Measurements from ENCODE around the gene VEPH1.

The VEPH1 gene

DNA sequence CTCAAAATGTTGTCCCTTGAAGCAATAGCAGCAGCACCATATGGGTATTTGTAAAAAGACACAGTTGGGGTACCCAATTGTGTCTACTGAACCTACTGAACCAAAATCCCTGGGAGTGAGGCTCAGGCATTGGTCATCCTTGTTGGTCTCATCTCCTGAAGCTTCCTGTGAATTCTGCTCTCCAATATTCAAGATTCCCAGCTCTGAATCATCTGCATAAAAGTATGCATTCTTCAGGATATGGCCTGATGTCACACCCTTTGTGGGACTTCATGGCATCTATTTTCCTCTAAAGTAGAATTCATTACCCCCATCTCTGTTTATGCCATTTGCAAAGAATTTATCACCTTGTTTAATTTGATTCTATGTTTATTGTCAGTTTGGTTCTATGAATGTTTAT is 79.9 kb downstream of the VEPH1 start:
- DNase-seq = no peak

DNA sequence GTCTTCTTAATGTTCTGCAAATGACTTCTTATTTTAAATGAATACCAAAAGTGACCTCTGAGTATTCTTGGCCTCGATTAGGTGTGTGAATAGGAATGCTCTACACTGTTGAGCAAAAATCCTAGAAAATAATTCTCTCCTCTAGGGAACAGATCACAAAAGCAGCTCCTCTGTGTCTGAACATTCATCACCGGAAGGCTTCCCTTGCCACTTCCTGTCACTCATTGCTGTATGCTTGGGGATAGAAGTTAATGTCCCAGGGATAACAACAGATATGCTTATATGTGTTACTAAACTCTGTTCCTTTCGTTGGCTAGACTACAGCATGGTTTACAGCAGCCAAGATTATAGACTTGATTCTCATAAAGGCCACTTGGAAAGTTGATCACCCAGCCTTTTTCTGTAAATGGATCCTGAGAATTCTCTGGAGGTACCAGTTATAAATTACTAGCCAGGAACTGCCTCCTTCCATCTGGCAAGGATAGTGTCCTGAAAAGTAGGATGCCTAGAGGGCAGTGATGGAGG is 82.5 kb downstream of the VEPH1 start:
- no peak for DNase-seq

DNA sequence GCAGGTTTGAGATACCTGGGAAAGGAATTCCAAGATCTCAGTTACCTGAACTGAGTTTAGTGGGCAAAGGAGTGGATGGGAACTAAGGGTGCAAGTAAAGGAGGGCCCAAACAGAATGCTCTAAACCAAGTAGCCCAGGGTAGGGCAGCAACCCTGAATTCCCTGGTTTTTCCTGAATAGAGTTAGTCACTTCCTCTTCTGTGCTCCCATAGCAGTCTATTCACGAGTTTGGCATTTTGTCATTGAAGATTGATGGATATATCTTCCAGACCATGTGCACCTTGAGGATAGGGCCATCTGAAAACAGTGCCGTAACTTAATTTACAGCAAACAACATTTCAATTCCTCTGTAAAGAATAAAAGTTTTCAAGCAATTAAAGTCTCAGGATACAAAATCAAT is 85.1 kb downstream of the VEPH1 start:
- no peak for DNase-seq

DNA sequence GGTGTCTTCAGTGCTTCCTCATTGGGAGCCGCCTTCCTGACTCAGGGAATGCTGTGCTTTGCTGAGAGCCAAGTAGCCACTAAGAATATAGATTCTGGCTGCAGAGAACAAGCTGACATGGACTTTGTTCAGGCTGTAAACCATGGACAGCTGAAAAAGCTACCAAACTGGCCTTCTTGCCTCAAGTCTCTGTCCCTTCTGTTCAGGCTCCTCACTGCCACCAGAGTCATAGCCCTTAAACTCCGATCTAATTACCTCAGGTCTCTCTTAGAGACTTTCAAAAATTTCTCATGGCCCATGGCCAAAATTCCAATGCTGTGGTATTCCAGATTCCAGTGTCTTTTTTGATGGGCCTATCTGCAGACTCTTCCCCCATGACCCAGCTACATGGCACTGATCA is 86.0 kb downstream of the VEPH1 start:
- DNase-seq = no peak

DNA sequence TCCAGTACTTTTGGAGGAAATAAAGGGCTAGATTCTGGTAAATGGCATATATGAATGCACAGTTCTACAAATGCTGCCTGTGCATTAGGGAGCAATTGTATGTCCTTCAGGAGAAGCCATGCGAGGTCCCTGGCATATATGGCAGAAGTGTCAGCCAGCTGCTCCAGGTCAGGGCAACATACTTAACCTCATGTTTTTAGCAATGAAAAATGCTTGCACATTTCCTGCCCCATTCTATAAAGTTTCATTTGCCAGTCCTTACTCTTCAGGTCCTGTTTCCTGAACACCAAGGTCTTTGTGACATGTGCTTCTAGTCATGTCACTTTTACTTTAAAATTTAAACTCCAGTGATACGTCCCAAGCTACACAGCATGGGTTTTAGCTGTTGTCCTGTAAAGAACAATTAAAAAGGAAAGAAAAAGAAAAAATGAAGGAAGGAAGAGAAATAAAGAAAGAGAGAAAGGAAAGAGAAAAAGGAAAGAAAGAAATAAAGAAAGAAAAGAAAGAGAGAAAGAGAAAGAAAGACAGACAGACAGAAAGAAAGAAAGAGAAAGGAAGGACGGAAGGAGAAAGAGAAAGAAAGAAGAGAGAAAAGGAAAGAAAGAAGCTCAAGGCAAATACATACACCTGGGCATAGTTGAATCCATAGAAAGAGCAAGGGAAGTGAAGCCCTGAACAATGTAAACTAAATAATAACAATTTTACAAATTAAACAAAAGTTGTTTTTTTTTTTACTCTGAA is 86.7 kb downstream of the VEPH1 start:
- DNase-seq = no peak

DNA sequence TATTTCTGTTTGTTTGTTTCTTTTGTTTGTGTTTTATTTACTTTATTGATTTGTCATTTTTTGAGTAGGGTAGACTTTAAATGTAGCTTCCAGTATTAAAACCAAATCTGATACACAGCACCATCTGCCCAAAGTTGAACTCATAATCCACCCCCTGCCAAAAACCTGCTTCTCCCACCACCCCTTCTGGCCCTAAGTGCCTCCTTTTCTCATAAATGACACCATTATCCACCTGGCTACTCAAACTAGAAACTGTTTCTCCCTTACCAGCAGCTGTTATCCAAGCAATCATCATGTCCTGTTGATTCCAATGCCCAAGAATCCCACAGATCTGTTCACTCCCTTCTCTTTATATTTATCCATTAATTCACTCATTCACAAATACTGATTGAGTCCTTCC is 88.4 kb downstream of the VEPH1 start:
- DNase-seq = no peak

DNA sequence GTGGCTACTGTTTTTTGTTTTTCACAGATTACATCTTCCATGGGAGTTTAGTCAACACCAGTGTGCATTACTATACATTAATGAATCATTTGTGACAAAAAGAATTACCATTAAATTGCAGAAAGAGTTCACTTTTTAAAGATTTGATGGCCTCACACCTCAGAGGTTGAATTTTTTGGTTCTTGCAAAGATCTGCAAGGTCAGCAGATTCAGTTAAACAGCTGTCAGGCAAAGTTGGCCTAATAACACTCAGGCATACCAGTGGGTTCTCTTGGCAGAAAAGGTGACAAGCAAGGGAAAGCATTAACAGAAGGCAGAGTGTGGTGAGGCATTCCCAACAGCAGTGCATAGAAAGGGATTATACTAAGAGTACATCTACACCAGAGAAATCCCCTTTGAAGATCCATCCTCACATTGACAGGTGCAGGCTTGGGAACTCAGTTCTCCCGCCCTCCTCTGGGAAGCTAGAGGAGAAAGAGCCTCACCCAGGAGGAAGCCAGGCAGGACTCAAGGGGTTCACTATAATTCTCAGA is 90.8 kb downstream of the VEPH1 start:
- no peak for DNase-seq

DNA sequence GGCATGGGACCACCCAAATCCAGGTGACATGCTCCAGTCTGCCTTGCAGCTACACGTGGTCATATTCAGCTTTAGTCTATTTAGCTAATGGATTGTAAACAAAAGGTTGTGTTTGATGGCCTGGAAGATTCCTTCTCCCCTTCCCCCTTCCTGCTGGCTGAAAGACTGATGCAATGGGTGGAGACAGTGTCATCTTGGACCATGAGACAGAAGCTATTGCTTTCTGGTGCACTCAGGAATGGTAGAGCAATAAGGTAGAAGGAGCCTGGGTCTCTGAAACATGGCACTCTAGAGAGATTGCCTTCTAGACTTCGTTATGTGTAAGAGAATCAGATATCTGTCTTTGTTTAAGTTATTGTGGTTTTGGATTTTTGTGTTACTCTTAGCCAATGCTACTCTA is 92.3 kb downstream of the VEPH1 start:
- DNase-seq = no peak

DNA sequence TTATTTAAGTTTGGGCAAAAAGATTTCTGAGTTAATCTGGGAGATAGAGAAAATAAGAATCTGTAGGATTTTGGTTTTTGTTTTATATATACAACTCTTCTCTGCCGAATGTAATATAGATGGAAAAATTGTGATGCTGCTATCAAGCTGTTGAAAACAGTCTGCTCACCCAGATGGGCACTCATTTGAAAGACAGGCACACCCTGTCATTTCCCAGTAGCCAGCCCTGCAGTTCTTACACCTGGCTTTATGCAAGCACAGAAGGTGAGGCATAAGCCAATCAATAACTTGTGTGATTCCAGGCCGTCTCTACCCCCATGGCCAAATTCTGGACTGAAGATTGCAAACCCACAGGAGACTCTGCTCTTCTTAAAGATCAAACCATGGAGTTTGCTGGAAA is 93.7 kb downstream of the VEPH1 start:
- no peak for DNase-seq

DNA sequence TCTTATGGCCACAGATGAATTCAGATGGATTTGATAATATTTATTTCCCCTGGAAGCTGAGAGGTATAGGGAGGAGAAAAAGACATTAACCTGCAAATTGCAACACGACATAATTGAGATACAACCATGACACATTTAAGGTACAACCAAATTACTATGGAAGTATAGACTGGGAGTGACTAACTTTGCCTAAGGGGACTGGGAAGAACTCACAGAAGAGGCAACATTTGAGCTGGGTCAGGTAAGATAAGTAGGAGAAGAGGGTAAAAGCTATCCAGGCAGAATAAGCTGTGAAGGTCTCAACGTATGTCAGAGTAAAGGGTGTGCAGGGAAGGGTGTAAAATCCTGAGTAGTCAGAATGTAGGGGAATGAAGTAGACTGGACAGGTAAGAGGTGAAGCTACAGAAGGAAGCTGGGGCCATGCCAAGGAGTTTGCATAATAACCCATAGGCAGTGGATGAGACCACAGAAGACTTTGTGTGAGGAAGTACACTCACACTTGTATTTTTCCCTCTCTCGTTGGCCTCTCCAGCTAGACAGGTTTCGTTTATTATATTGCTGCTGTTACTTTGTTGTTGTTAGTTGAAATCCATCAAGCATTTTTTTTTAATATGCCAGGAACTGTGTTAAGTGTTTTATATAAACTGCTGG is 94.6 kb downstream of the VEPH1 start:
- no peak for DNase-seq

DNA sequence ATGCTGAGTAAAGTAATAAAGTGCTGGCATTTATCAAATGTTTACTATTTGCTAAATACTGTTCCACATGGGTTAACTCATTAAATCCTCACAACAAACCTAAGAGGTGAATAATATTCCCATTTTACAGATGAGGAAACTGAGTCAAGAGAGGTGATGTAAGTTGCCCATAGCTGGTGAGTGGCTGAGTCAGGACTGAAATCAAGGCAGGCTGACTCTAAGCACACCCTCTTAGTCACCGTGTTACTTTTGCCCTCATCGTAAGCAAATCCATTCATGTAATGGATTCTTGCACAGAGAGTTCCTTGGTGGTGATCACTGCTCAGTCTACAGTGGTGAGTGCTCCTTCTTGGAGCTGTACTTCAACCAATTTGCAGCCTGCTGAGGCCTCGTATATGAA is 95.4 kb downstream of the VEPH1 start:
- no peak for DNase-seq

DNA sequence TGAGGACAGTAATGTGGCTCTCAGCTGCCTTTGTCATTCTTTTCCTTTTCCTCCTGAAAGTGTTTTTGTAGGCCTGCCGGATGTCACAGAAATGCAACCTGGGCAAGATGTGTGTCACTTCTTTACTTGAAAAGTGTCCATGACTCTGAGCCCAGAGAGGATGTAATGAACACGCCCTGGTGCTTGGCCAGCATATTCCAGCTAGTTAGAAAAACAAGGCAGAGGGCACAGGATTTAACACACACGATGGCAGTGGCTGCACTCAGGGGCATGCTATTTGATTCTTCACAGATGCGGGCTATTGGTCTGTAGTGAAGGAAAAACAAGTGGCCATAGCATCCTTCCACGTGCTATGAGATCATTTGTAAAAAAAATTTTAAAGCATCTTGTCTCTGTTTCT is 96.8 kb downstream of the VEPH1 start:
- DNase-seq = no peak

DNA sequence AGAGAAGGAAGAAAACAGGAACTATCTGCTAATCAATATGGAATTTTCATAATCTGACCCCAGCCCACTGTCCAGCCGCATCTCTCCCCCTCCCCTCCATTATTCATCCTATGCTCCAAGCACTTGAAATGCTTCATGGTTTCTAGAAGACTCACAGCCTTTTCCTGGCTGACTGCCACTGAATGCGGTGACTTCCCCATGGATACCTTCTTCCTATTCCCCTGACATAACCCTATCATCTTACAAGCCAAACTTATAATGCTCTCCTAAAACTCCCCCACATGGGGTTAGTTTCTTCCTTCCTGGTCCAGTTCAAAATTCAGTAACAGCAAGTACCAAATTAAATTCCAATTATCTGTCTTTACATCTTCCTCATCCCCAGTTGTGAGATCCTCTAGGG is 97.8 kb downstream of the VEPH1 start:
- DNase-seq = peak in 2 of 3 donors; percentile 31 to 43

DNA sequence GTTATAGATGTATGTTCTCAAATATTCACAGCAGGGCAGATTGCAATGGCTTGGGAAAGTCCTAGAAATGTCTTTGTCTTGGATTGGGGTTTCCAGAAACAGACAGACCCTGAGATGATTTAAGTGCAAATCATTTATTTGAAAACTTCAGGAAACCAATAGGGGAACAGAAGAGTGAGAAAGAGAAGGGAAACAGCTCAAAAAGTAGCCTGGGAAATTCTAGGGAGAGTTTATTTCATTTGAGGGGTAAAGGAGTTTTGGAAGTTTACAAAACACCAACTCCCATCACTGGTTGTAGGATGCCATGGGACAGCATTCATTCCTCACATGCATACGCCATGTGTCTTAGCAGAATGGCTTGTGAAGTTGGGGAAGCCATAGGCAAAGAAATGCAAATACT is 98.8 kb downstream of the VEPH1 start:
- DNase-seq = peak; percentile 47 to 73 (median 56)

DNA sequence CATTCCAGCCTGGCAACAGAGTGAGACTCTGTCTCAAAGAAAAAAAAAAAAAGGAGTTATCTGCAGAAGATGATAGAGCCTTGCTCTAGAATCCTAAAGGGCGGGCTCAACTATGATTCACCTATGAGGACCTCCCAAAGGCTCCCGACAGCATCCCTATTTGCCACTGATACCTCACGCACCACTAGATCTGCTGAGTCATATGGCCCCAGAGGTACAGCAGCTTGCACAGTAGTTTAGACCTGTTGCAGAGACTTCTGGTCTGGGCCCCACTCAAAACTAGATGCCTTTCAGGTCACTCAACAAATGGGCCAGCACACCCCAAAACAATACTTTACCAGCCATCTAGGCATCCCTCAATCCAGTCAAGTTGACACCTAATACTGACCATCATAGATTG is 104.6 kb downstream of the VEPH1 start:
- DNase-seq = no peak

DNA sequence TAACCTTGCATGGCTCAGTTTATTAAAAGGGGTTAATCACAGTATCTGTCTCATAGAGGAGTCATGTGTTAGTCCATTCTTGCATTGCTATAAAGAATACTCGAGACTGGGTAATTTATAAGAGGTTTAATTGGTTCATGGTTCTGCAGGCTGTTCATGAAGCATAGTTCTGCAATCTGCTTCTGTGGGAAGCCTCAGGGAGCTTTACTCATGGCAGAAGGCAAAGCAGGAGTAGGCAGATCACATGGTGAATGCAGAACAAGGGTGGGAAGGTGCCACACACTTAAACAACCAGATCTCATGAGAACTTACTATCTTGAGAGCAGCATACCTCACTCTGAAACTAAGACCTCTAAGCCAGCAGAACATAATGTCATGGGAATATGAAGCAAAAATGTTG is 108.8 kb downstream of the VEPH1 start:
- peak; percentile 36 to 51 (median 39) for DNase-seq

DNA sequence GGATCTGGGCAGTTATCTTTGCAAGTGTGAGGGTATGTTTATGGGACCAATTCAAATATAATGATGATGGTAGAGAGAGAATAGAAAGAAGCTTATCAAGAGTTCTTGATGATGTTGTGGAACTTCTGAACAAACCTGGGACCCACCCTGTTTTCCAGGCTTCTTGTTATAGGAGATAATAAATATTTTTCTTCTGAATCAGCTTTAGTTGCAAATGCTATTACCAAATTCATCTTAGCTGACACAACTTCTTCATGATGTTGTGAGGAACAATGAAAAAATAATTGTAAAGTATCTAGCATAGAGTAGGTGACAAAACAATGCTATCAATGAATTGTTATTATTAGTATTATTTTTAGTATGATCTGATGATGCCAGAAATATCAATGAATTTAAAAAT is 110.1 kb downstream of the VEPH1 start:
- no peak for DNase-seq

DNA sequence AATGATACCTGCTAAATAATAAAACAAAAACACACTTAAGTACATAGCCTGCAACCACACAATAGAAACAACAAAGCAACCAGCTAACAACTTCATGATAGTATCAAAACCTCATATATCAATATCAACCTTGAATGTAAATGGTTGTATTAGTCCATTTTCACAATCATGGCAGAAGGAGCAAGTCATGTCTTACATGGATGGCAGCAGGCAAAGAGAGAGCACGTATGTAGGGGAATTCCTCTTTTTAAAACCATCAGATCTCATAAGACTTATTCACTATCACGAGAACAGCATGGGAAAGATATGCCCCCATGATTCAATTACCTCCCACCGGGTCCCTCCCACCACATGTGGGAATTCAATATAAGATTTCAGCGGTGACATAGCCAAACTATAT is 111.1 kb downstream of the VEPH1 start:
- no peak for DNase-seq

DNA sequence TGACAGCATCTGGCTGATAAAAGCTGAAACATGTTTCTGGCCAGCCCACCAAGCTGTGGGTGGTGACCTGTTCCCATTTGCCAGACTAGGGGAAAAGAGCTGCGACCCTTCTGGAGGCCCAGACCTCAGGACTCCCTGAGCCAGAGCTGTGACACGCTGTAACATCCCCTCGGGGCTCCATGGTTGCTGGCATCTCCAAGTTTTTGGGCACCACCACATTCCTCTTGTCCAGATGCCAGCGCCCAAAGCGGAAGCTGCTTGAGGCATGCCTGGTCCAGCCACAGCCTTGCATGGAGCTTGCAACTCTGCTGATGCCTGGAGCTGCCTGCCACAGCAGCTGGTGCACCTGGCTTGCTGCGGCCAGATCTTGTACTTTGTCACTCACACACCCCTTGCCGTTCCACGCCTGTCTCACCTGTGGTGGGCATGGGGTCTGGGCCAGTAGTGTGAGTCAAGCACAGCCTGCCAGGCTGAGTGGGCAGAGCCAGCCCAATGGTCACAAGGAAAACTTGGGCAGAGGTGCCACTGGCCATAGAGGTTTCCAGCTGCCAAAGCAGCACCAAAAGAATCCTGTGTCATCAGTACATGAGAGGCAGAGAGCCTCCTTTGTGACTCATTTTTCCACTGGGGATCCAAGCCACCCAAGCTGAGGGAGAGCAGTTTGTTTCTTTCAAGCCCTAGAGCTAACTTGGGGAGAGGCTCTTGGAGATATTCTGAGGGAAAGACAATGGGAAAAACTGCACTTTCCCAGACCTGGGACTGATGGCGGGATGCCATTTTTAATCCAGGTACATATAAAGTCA is 112.3 kb downstream of the VEPH1 start:
- no peak for DNase-seq

DNA sequence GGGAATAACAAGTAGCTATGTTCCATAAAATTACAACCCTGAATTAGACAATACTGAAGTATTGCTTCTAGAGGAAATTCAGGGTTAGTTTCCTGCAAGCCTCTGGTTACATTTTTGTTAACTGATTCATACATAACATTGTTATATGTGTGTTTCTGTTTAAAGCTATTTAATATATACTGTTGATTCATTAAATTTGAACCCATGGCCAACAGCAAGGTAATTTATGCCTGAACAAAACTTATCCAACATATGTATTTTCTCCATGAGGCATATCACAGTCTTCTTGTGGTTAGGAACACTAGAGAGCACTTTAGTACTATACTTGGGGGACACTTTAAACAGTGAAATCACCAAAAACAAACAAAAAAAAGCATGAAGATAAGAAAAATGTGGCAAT is 114.2 kb downstream of the VEPH1 start:
- DNase-seq = no peak

DNA sequence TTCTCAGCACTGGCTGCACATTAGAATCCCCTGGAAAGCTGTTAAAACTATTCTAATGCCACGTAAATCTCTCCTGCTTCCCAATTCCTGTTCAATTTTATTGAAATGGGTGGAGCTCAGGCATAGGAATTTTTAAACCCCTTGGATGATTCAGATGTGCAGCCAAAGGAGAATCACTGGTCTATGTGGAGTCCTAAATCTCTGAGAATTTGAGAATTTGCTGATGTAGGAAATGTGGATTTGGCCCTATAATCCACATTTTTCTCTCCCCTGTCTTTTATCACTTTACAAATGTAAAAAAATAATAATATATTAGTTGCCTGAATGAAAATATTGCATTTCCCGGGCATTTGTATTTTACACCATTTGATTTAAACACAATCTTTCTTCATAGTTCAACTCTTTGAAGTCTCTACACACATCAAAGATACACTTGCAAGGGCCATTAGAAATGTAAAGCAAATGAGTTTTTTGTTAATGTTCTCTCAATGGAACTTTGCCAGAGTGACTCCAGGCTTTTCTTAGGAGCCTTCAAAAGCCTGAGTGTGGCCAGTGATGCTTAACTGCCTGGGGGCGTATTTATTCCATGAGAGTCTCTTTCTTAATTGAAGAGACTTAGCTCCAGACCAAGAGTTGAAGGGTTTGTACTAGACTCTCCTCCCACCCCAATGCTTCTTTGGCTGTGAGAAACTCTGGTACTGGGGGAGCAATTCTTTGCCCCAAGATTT is 115.3 kb downstream of the VEPH1 start:
- DNase-seq = no peak

DNA sequence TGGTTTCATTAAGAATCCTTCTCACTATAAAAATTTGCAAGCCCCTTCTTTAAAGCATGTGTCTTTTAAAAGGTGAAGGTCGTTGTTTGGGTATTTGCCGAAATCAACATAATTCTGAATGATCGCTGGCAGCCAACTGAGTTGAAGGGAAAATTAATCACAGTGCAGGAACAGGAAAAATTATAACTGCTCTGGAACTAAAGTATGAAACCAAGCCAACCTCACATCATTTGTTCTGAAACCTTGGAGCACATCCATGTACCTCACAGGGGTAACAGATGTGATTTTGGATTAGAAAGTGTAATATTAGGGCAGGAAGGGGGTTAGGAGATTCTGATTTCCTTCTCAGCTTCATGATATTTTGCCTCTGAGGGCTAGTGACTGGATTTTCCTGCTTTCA is 118.7 kb downstream of the VEPH1 start:
- no peak for DNase-seq

DNA sequence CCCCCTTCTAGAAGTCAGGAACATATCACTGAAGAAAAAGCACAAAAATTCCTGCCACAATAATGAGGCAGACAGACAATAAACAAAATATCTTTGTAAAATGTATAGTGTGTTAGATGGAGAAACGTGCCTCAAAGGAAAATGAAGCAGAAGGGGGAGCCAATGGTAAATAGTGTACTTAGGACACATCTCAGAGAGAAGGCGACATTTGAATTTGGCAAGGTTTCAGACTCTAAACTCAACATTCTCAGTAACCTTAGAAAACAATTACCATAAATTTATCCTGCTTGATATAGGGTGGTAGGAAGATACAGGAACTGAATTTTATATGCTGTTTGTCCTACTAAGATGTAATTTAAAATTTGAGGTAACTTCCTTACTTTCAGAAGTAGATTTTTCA is 119.2 kb downstream of the VEPH1 start:
- no peak for DNase-seq

Measured in suppressor macrophage treated with lipopolysaccharide for 1 hour (primary cell).